ENCODE data around the gene SNX13.
"Not testable (repeated sequence)": the region's sequence is repeated elsewhere in the genome, so short reads cannot be mapped to it uniquely, and the experiment has no call there.

The SNX13 gene

DNA sequence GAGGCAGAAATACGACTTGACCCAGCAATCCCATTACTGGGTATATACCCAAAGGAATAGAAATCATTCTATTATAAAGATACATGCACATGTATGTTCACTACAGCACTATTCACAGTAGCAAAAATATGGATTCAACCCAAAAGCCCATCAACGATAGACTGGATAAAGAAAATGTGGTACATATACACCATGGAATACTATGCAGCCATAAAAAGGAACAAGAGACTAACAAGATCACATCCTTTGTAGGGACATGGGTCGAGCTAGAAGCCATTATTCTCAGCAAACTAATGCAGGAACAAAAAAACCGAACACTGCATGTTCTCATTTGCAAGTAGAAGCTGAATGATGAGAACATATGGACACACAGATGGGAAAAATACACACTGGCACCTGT lies 31.0 kb downstream of the SNX13 start:
- DNase-seq: not testable (repeated sequence)

- no peak for DNase-seq
Observed at GRCh38 chr7:17907014-17907413, 33.3 kb downstream of the SNX13 start.

DNA sequence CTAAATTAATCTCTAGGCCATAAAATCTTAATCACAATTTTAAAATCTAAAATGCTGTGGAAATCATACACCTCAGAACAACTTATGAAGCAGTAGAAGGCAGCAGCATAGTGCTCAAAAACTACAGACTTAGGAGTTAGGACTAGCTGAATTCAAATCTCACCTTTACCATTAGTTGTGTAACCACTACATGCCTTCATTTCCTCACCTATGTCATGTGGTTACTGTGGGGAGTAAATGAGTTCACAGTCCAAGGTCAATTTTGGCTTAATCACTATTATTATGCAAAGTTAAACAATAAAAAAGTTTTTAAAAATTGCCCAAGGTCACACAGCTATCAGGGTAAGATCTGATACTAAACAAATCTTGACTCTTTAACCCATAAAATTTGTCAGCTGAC lies 37.0 kb downstream of the SNX13 start:
- no peak for DNase-seq

GRCh38 chr7:17902599-17902998 lies 37.7 kb downstream of the SNX13 start:
- no peak for DNase-seq

GRCh38 chr7:17900464-17900863 lies 39.8 kb downstream of the SNX13 start:
- DNase-seq: no peak

DNA sequence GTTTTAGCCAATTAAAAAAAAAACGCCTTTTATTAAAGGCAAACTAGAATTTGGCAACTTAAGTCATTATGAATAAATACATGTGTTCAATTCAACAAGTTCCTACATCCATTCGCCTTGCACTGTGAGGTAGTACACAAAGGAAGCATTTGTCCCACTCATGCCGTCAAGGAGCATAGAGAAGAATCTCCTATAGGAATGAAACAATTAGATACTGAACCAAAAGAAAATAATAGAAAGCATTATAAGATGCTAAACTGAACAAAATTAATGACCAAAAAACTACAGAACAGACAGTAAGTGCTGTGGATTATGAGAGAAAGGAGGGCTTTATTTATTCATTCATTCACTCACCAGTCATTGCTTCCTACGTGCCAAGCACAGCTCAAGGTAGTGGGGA lies 42.2 kb downstream of the SNX13 start:
- no peak for DNase-seq

- DNase-seq: no peak
Observed at GRCh38 chr7:17887286-17887685, 53.0 kb downstream of the SNX13 start.

DNA sequence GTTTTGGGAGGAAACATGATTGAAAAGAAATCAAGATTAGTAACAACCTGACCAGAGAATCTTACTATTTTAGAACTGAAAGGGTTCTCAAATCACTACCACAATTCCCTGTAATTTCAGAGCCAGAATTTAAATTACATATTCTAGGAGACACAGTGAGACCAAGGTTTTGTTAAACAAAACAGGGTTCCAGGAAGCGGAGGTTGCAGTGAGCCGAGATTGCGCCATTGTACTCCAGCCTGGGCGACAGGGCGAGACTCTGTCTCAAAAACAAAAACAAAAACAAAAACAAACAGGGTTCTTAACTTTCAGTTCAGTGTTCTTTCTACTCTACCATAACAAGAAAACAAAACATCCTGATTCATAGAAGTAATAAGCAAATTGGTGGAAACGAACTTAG lies 57.6 kb downstream of the SNX13 start:
- DNase-seq: no peak

GRCh38 chr7:17879075-17879661 lies 61.1 kb downstream of the SNX13 start:
- no peak for DNase-seq

GRCh38 chr7:17878627-17879026 lies 61.7 kb downstream of the SNX13 start:
- DNase-seq: no peak

- DNase-seq: no peak
Observed at GRCh38 chr7:17871815-17872533, 68.3 kb downstream of the SNX13 start.

DNA sequence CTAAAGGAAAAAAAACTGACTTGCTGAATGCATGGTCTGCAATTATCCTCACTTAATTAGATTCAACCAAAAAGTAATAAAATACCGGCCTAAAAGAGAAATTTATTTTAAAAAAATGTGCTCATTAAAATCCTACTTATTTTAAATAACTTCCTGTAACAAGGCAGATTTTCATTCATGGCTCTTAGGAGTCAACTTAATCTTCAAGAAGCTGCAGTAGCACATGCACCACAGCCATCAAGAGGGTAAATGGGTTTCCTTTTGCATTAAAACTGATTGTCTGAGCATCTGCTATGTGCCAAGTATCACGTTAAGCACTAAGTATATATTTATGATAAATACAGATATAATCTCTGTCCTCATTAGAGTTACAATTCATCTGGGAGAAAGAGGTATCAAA lies 69.9 kb downstream of the SNX13 start:
- no peak for DNase-seq

DNA sequence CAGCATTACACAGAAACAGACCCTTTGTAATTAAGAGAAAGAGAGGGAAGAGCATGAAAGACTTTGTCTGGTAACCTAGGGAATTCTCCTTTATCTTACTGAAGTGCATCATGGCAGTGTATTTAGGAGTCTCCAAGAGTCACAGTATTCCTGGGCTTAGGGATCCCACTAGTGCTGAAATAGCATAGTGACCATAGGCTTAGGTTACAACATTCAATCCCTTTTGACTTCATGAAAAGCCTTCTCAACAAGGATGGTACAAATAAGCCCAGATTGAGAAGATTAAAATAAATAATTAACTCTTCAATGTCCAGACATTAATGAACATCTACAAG lies 76.5 kb downstream of the SNX13 start:
- DNase-seq: no peak

GRCh38 chr7:17863095-17863808 lies 77.0 kb downstream of the SNX13 start:
- DNase-seq: no peak

DNA sequence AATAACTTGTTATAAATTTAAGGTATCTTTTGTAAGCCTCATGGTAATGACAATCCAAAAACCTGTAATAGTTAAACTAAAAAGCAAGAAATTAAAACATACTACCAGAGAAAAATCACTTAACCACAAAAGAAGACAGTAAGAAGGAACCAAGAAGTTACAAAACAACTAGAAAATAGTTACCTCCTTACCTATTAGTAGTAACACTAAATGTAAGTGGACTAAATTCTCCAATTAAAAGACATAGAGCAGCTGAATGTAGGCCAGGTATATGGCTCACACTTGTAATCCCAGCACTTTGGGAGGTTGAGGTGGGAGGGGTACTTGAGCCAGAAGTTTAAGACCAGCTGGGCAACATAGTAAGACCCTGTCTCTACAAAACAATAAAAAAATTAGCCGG lies 84.0 kb downstream of the SNX13 start:
- no peak for DNase-seq

DNA sequence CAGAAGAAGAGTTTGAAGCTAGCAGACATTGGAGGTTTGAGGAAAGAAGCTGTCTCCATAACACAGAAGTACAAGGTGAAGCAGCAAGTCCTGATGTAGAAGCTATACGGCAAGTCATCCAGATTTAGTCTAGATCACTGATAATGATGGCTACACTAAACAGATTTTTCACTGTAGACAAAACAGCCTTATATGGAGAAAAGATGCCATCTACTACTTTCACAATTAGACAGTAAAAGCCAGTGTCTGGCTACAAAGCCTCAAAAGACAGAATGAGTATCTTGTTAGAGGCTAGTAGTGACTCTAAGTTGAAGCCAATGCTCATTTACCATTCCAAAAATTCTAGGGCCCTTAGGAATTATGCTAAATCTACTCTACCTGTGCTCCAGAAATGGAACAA lies 85.1 kb downstream of the SNX13 start:
- no peak for DNase-seq

- no peak for DNase-seq
Observed at GRCh38 chr7:17854261-17855047, 85.8 kb downstream of the SNX13 start.

DNA sequence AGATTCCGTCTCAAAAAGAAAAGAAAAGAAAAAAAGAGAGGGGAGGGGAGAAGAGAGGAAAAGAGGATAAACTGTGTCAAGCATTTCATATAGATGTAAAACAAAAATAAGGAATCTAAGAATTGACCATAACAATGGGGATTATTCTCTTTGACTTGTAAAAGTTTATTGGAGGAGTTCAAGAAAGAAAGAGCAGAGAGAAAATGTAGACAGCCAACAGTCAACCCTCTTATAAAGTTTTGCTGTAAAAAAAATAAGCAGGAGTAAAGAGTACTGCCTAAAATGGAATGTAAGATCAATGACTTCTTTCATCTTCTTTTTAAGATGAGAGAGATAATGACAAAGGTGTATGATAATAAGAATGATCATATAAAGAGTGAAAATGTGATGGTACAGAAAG lies 87.9 kb downstream of the SNX13 start:
- no peak for DNase-seq

DNA sequence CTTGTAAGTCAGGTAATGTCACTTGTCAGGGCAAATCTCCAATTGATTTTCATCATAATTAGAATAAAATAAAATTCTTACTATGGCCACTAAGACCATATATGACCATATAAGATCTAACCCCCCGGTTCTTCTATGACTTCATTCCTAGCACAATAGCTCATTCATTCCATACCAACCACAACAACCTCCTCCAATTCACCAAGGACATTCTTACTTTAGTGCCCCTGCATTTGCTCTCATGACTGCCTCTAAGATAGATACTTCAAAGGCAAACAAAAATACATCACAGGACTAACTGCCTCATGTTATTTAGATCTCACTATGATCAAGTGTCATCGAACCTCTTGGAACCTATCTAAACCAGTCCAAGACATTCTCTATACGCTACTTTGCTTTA lies 90.8 kb downstream of the SNX13 start:
- DNase-seq: no peak

- DNase-seq: no peak
Observed at GRCh38 chr7:17848516-17848915, 91.8 kb downstream of the SNX13 start.

- no peak for DNase-seq
Observed at GRCh38 chr7:17846935-17847334, 93.4 kb downstream of the SNX13 start.

DNA sequence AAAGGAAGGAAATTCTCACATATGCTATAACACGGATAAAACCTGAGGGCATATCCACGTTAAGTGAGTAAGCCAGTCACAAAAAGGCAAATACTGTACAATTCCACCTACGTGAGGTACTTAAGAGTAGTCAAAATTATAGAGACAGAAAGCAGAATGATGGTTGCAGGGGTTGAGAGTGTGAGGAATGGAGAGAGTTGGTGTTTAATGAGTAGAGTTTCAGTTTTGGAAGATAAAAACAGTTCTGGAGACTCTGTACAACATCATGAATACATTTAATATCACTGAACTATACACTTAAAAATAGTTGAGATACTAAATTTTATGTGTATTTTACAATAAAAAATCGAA lies 95.1 kb downstream of the SNX13 start:
- DNase-seq: no peak

DNA sequence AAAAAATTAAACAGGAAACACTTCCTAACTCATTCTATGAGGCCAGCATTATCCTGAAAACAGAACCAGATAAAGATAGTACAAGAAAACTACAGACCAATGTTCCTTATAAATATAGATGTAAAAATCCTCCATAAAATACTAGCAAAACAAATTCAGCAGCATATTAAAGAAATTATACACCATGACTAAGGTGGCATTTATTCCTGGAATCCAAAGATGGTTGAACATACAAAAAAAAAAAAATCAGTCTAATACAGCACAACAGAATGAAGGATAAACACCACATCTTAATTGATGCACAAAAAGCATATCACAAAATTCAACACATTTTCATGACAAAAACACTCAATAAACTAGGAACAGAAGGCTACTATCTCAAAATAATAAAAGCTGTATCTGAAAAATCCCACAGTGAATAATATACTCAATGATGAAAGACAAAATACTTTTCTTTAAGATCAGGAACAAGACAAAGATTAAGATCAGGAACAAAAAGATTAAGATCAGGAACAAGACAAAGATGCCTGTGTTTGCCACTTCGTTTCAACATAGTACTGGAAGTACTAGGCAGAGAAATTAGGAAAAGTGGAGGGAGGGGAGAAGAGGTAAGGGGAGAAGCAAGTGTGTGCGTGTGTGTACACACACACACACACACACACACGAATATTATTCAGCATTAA lies 95.6 kb downstream of the SNX13 start:
- no peak for DNase-seq
